ENCODE measurements around the gene CPED1. TPM values are rescaled to one million over a fixed set of nuclear protein-coding genes. Genes with fewer than 3 reads are reported as not detected.

The CPED1 gene
- total RNA-seq, 1 donor from 2014 or later = not detected

DNA sequence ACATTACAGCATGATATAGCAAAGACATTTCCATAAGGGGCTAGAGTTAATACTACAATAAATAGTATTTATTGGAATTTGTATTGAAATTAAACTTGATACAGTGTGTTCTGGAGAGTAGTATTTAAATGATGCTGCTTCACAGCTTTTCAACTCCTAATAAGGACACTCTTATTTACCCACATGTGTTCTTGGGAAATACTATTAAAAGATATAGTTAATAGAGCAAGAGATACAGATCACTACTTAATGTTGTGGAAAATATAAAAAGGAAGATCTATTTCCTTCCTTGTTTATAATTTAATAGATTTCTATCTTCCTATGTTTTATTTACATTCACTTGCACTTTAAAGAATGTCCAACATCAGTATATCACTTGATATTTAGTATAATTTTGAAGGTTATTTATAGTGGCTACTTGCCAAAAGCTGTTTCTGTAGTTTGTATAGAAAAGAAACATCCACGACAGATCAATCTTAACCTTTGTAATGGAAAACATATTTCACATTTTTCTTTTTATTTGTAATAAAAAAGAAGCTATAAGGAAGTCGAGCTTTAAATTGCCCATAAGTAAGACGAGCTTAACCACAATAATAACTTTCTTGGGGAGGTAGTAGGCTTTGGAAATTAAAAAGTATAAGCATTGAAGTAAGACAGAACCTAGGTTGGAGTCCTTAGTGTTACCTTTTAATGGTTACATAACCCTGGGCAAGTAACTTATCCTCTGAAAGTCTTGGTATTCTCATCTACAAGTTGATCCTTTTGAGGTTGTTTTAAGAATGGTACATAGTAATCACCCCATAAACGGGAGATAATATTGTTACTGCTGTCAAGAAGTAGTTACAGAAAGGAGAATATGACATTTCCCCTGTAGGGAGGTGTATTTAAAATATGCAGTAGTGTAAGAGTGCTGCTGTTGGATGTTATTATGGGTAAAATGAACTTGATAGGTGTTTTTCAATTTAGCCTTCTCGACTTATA lies 32.8 kb downstream of the CPED1 start:
- H3K4me1 Mint-ChIP-seq (ENCODE audit: low read depth, unreplicated experiment) = no peaks in the 10 kb centered on the region
- H3K9me3 Mint-ChIP-seq (ENCODE audit: unreplicated experiment) = no peaks in the 10 kb centered on the region
- no peaks in the 10 kb centered on the region for H3K36me3 Mint-ChIP-seq (ENCODE audit: unreplicated experiment)
- no peaks in the 10 kb centered on the region for H3K27me3 Mint-ChIP-seq (ENCODE audit: unreplicated experiment)
- TF ChIP-seq CTCF (IDR thresholded peaks at IDR 0.05; ENCODE audit: partially characterized antibody, unreplicated experiment) = no peak
- H3K27ac Mint-ChIP-seq (ENCODE audit: unreplicated experiment) = no peak overlapping the region
- no peak for DNase-seq
- no peak overlapping the region for H3K4me3 Mint-ChIP-seq (ENCODE audit: unreplicated experiment)

DNA sequence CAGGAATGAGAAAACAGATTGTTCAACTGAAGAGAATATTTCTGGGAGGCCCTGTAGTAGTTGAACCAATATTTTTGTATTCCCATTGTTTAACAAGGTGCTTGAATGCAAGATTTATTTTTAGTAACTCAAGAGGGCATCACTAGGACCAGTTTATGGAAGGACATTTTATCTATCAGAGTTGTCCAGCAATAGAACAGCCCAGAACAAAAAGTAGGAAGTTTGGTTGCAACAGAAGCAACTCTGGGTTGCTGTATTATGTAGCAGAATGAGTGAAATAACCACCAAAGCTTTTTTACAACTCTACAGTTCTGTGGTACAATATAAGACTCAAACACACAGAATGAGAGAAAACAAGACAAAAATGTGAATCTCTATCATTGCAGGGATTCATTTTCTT lies 34.7 kb downstream of the CPED1 start:
- H3K36me3 Mint-ChIP-seq (ENCODE audit: unreplicated experiment) = no peaks in the 10 kb centered on the region
- H3K27me3 Mint-ChIP-seq (ENCODE audit: unreplicated experiment) = no peaks in the 10 kb centered on the region
- no peak for TF ChIP-seq CTCF (IDR thresholded peaks at IDR 0.05; ENCODE audit: partially characterized antibody, unreplicated experiment)
- no peak overlapping the region for H3K27ac Mint-ChIP-seq (ENCODE audit: unreplicated experiment)
- H3K4me1 Mint-ChIP-seq (ENCODE audit: low read depth, unreplicated experiment) = no peaks in the 10 kb centered on the region
- H3K4me3 Mint-ChIP-seq (ENCODE audit: unreplicated experiment) = no peak overlapping the region
- H3K9me3 Mint-ChIP-seq (ENCODE audit: unreplicated experiment) = no peaks in the 10 kb centered on the region
- no peak for DNase-seq

- no peak for TF ChIP-seq CTCF (IDR thresholded peaks at IDR 0.05; ENCODE audit: partially characterized antibody, unreplicated experiment)
- DNase-seq = no peak
- H3K27ac Mint-ChIP-seq (ENCODE audit: unreplicated experiment) = no peak overlapping the region
- H3K4me1 Mint-ChIP-seq (ENCODE audit: low read depth, unreplicated experiment) = no peaks in the 10 kb centered on the region
- H3K27me3 Mint-ChIP-seq (ENCODE audit: unreplicated experiment) = no peaks in the 10 kb centered on the region
- H3K4me3 Mint-ChIP-seq (ENCODE audit: unreplicated experiment) = no peak overlapping the region
- no peaks in the 10 kb centered on the region for H3K9me3 Mint-ChIP-seq (ENCODE audit: unreplicated experiment)
- no peaks in the 10 kb centered on the region for H3K36me3 Mint-ChIP-seq (ENCODE audit: unreplicated experiment)
These were observed 35.4 kb downstream of the CPED1 start for GRCh38 chr7:121023683-121024511.

- no peaks in the 10 kb centered on the region for H3K4me1 Mint-ChIP-seq (ENCODE audit: low read depth, unreplicated experiment)
- H3K4me3 Mint-ChIP-seq (ENCODE audit: unreplicated experiment) = no peak overlapping the region
- no peak for DNase-seq
- no peaks in the 10 kb centered on the region for H3K27me3 Mint-ChIP-seq (ENCODE audit: unreplicated experiment)
- no peaks in the 10 kb centered on the region for H3K36me3 Mint-ChIP-seq (ENCODE audit: unreplicated experiment)
- H3K9me3 Mint-ChIP-seq (ENCODE audit: unreplicated experiment) = no peaks in the 10 kb centered on the region
- no peak for TF ChIP-seq CTCF (IDR thresholded peaks at IDR 0.05; ENCODE audit: partially characterized antibody, unreplicated experiment)
- no peak overlapping the region for H3K27ac Mint-ChIP-seq (ENCODE audit: unreplicated experiment)
These were observed 36.1 kb downstream of the CPED1 start for GRCh38 chr7:121024611-121025010.
